Transverse colon (tissue), 4 donors: ENCODE results near the gene GHRHR.

ENCODE experiments used
- CTCF ChIP-seq, 5 experiments: fragments of 200-600 bp in 3 of 5; fragments of 450-650 bp in 2 of 5; sonication (generic) in 3 of 5; IDR thresholded peaks; 1 replicate in 2 of 5; 2 replicates in 3 of 5; pipeline ENCODE4 v1.5.1; 2016 to 2017; ENCODE audit warnings: antibody characterized with exemption in 5 of 5, inconsistent platforms in 3 of 5, mild to moderate bottlenecking in 2 of 5, moderate library complexity in 1 of 5
- EP300 ChIP-seq: sonication (generic); formaldehyde crosslinking; IDR thresholded peaks from one replicate; pipeline ENCODE4 v1.6.1; 2017; ENCODE audit warnings: antibody characterized with exemption, low read depth
- POLR2AphosphoS5 ChIP-seq, 3 donors: sonication (generic); formaldehyde crosslinking; IDR thresholded peaks; one replicate each; pipeline ENCODE4 v1.6.1; 2016; ENCODE audit warnings: antibody characterized with exemption in 3 of 3

GRCh38 chr7:30995536-30995935 is 31.8 kb downstream of the GHRHR start:
- TF ChIP-seq CTCF (IDR thresholded peaks at IDR 0.05) (no peak), POLR2AphosphoS5 (IDR thresholded peaks at IDR 0.05) (no peak), EP300 (no peak)
